Spleen (tissue), 7 donors: ENCODE data around the gene RIPK3.

Experiments used
- CTCF ChIP-seq, 11 experiments: fragments of 200-600 bp in 7 of 11; fragments of 450-650 bp in 4 of 11; sonication (generic) in 4 of 11; IDR thresholded peaks in 8 of 11; conservative IDR thresholded peaks in 3 of 11; 1 replicate in 7 of 11; 2 replicates in 4 of 11; pipeline versions ENCODE4 v1.4.0 to v1.8.0; 2016 to 2021; ENCODE audit warnings: antibody characterized with exemption in 11 of 11, inconsistent platforms in 4 of 11, mild to moderate bottlenecking in 1 of 11
- POLR2AphosphoS5 ChIP-seq, 3 donors: sonication (generic); formaldehyde crosslinking; IDR thresholded peaks; one replicate each; pipeline ENCODE4 v1.5.1; 2017; ENCODE audit warnings: antibody characterized with exemption in 3 of 3
- donor health status: DM: no; HTN: no; CAD: no; lungs with moderate emphysema.
- donor health status: DM: no; HTN: no; CAD: no.
- donor health status: DM: no; HTN: no; CAD: no.

DNA sequence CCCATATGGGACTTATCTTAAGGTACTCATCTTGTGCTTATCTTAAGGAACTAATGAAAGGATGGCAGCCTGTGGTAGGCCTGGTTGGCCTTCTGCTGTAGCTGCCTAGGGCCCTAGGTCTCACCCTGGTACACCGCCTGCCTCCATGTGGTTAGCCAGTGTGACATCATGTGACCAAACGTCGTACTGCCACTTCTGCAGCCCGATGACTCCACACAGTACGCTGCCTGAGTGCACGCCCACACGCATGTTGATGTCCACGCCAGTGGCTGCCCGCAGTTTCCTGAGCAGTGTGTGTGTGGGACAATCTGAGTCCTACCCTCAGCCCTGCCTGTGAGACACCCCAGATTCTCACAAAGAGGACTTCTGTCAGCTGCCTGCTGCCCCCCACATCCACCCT, 10.1 kb downstream of the RIPK3 start:
- TF ChIP-seq CTCF (IDR thresholded peaks at IDR 0.05 in 8 of 11, conservative IDR thresholded peaks at IDR 0.05 in 3 of 11) (peak in 1 of 11 experiments; percentile 6), POLR2AphosphoS5 (IDR thresholded peaks at IDR 0.05) (peak; percentile 73 to 84 (median 81))
